ENCODE data around the gene UTP18.
A peak's percentile ranks its signal among the peaks of the same experiment; 100 is the strongest.
"Not testable (repeated sequence)": the region's sequence is repeated elsewhere in the genome, so short reads cannot be mapped to it uniquely, and the experiment has no call there.

UTP18 gene

GRCh38 chr17:51259564-51260236, 646 bp upstream of the UTP18 start, which contains the start of gene MBTD1:
TSS of gene MBTD1 (minus strand) at chr17:51260049. CDS start at chr17:51225161, 34,888 bp downstream.
- peak; percentile 83 for DNase-seq

DNA sequence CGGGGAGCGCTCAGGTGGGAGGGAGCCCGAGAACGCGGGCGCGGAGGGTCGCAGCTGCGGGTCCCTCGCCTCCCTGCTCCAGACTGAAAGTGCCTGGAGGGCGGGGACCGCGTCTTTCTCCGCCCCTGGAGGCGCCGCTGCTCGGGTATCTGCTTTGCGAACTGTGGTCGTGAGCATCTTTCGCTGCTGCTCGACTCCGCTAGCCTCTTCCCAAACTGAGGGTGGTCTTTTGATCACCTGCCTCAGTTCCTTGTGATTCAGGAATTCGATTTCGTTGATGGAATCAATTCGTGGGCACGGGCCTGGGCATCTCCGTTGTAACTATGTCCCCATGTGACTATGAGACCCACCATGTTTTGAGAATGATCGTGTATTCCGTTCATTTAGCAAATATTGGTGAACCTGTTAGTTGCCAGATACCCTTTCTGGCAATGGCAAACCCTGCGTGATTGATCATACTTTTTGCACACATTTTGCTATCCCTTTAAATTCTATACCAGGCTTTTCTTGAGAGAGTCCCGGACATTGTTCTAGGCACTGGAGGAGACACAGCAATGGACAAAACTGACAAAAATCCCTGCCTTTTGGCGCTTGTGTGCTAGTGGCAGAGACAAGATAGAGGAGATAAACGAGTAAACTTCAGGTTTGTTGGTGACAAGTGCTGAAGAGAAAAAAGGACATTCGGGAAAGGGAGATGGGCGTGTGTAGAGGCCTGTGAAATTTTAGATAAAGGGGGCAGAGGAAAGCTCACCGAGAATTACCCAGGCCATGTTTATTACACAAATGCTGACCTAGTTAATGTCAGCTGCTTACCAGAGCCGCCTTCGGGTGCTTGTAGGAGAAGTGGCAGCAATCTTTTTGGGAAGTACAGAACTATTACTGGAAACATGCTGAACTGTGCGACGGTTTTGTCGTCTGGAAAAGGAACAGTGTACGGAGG, 948 bp downstream of the UTP18 start:
- no peak for DNase-seq

DNA sequence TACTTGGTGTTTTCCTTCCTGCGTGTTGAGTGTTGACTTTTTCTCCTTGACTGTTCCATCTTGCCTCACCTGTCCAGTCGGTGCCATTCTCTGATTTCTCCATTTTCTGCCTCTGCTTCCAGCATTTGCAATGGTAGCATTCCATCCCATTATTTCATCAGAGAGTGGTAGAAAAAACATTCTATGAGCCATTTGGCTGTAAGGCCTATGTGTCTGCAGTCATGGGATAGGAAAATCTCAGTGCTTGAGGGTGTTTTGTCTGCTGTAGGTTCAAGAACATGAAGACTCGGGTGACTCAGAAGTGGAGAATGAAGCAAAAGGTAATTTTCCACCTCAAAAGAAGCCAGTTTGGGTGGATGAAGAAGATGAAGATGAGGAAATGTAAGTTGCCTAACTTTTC, 2.7 kb downstream of the UTP18 start:
- DNase-seq = no peak

DNA sequence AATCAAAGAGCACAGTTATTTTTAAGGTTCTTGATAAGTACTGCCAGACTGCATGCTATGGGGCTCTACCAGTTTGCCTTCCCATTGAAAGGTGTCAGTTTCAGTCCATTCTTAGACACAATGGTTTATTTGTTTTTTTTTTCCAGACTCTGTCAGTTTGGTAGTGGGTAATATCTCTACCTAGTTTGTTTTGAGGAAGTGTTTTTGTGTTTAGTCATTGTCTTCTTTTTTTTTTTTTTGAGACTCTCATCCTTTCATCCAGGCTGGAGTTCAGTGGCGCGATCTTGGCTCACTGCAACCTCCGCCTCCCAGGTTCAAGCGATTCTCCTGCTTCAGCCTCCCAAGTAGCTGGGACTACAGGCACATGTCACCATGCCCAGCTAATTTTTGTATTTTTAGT, 4.1 kb downstream of the UTP18 start:
- DNase-seq = not testable (repeated sequence)

DNA sequence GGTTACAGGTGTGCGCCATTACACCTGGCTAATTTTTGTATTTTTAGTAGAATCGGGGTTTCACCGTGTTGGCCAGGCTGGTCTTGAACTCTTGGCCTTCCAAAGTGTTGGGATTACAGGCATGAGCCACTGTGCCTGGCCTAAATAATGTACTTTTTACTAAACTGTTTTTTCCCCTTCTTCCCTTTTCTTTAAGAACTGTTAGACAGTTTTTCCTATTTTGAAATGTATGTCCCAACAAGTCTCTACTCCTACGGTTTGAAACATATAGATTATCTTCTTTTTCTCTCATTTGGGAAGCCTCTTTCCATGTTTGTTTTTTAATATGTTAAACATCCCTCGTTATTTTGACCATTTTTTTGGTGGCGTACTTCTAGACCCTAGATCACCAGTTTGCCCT, 9.6 kb downstream of the UTP18 start:
- DNase-seq = no peak

DNA sequence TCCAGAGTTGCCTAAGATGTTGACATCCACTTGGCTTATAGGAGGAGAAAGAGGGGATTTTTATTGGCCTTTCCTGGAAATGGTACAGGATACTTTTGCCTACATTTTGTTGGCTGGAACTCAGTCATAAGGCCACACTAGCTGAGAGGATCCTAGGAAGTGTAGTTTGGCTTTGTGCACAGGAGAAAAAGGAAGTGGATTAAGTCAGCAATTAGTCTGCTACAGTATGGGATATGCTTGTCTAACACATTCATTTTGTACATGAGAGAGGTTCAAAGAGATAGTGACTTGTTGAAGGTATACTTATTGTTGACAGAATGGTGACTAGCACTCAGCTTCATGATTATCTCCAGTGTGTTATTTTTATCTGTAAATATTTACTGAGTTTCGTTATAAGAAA, 10.3 kb downstream of the UTP18 start:
- no peak for DNase-seq

- DNase-seq = no peak
Measured at GRCh38 chr17:51272812-51273211, 12.5 kb downstream of the UTP18 start.

DNA sequence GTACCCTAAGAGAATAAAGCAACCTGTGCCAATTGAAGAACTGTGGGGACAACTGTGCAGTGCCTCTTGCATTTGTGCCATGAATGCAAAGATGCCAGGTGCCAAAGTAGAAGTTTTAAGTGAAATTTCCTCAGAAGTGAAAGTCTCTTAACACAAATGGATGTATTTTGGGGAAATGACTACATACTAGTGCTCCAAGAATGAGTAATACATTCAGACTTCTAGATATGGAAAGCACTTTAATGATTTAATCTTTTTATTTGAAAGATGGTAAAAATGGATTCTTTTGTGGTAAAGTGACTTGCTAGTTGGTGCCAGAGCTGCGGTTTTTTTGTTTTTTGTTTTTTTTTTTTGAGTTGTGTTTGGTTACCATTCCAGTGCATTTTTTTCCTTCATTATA, 15.0 kb downstream of the UTP18 start:
- DNase-seq = no peak

- no peak for DNase-seq
Measured at GRCh38 chr17:51279183-51279582, 18.8 kb downstream of the UTP18 start.

- no peak for DNase-seq
Measured at GRCh38 chr17:51287412-51287811, 27.1 kb downstream of the UTP18 start.

- no peak for DNase-seq
Measured at GRCh38 chr17:51289696-51290111, 29.4 kb downstream of the UTP18 start.

GRCh38 chr17:51294338-51294737, 34.0 kb downstream of the UTP18 start:
- not testable (repeated sequence) for DNase-seq

DNA sequence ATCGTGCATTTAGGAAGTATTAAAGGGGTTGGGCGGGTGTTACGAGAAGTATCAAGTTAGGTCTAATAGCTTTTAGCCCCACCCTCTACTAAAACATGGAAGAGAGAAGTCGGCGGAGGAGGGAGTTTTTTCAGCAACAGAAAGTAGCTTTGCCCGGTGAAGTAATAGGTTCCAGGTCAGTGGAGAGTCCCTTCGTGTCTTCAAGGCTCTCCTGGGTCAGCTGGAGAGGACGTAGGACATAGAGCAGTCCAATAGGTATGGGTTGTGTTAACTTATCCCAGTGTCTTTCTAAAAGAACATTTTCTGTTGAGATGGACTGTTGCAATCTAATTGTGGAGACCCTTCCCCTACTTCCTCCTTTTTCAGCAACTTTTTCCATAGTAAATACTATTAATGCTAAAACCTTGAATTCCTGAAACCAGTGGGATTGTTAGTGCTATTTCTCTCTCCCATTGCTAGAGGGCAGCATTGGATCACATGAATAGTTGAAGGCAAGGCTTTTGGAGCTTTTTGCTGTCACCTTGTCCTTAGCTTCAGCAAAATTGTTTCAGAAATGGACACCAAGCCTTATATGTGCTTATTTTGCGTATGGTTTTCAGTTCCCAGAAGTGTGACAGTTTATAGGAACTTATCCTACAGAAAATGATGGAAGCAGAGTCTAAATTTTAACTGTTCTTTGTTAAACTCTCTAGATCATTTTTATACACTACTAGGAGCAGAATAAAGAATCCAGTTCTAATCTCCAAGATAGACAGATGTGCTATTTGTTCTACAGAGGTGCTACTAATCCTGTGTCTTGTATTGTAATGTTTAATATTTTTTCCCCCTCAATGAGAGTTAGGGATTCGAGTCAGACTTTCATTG, 38.4 kb downstream of the UTP18 start:
- no peak for DNase-seq

DNA sequence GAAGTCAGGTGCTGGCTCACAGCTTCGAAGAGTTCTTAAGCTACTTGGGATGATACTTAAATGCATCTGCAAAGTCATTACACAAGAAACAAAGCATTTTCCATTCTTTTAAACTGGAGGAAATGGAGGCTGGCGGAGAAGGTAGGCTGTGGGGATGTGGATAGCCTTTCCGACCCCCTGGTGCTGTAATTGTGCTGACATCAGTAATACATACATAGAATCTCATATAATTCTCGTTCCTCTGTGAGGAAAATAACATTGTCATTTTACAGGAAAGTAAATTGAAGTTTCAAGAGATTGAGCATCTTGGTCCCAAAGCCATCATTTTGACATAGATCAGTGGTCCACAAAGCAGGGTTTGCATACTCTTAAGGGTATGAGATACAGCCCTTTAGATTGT, 39.5 kb downstream of the UTP18 start:
- DNase-seq = no peak

DNA sequence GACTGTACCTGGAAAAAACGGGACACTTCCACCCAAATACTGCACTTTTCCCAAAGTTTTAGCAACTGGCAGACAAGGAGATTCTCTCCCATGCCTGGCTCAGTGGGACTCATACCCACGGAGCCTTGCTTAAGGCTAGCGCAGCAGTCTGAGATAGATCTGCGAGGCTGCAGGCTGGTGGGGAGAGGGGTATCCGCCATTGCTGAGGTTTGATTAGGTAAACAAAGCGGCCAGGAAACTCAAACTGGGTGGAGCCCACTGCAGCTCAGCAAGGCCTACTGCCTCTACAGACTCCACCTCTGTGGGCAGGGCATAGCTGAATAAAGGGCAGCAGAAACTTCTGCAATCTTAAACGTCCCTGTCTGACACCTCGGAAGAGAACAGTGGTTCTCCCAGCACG, 44.8 kb downstream of the UTP18 start:
- DNase-seq = no peak

GRCh38 chr17:51312003-51312402, 51.7 kb downstream of the UTP18 start:
- DNase-seq = not testable (repeated sequence)

DNA sequence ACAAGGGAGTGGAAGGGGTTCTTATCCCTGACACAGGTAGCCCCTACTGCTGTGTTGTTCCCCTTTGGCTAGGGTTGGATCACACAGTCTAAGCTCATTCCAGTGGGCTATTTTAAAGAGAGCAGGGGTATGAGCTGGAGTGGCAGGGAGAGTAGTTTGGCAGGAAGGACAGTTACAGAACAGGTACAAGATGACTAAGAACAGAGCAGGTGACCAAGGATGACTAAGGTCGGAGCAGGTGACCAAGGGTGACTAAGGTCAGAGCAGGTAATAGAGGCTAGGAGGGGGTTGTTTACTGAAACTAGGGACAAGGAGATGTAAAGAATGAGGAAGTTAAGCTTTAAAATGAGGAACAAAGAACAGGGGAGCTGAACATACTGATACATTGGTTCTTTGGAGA, 58.8 kb downstream of the UTP18 start:
- DNase-seq = no peak

DNA sequence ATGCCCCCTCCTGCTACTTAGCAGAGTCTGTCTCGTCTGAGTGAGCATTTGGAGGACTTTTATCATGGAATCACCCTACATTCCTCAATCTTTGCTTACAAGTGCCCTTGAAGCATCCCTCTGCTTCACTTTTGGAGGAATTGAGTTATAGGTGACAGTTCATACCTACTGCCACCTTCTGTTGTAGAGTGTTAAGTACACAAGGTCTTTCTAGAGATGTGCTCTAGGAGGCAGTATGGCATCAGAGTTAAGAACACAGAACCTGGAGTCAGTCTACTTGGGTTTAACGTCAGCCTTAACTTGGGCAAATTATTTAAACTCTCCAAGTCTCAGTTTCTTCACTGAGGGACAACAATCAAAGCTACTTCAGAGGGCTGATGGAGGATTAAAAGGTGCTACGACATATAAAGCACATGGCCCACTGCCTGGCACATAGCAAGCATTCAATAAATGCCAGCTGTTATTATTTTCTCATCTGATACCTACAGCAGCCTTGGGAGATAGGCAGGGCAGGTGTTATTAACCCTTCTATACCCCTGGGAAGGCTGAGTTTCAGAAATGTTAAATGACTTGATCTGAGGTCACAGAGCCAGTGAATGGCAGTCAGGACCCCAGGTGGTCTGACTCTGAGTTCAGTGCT, 62.2 kb downstream of the UTP18 start:
- DNase-seq = no peak

DNA sequence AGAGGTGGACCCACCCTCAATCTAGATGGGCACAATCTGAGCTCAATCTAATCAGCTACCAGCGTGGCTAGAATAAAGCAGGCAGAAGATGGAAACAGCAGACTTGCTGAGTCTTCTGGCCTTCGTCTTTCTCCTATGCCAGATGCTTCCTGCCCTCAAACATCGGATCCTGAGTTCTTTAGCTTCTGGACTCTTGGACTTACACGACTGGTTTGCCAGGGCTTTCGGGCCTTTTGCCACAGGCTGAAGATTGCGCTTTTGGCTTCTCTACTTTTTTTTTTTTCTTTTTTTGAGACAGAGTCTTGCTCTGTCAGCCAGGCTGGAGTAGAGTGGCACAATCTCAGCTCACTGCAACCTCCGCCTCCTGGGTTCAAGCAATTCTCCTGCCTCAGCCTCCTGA, 65.1 kb downstream of the UTP18 start:
- no peak for DNase-seq

GRCh38 chr17:51330861-51331503, 70.6 kb downstream of the UTP18 start:
- not testable (repeated sequence) for DNase-seq

DNA sequence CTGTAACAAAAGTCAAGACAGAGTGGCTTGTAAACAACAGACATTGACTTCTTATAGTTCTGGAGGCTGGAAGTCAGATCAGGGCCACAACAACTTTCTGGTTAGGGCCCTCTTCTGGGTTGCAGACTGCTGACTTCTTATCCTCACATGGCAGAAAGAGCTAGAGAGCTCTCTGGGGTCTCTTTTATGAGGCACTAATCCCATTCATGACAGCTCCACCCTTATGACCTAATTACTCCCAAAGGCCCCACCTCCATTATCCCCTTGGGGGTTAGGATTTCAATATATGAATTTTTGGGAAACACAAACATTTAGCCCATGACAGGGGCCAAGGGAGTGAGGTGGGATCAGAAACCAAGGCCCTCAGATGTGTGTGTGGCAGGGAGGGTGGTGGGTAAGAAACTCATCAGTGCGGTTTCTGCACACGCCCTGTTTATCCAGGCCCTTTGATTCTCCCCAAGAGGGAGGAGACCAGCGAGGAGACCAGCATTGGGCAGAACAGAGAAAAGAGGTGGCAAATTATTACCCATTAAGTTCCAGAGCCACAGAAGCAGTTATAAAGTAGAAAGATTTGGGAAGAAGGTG, 74.8 kb downstream of the UTP18 start:
- no peak for DNase-seq
